ENCODE results near the gene MS4A10. TPM values are rescaled to one million over a fixed set of nuclear protein-coding genes. Genes with fewer than 3 reads are reported as not detected.

MS4A10 gene
- total RNA-seq, 1 experiment from 2014 or later = not detected

DNA sequence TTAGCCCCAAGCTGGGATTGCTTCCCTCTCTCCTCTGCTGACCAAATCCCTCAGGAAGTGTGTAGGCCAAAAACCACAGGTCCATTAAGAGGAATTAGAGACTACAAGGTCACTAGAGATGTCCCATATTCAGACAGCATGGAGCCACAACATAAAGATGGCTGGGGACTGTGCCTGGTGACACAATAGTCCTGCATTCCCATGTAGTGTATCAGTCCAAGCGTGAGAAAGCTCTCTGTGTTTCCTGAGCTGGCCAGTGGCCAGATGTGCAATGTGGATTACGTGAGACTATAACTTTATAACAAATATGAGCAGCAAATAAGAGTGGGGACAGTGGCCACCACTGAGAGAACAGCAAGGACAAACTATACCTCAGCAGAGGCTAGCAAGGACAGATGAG lies 7.6 kb upstream of the MS4A10 start (continued):
- TF ChIP-seq, protein P1, sequence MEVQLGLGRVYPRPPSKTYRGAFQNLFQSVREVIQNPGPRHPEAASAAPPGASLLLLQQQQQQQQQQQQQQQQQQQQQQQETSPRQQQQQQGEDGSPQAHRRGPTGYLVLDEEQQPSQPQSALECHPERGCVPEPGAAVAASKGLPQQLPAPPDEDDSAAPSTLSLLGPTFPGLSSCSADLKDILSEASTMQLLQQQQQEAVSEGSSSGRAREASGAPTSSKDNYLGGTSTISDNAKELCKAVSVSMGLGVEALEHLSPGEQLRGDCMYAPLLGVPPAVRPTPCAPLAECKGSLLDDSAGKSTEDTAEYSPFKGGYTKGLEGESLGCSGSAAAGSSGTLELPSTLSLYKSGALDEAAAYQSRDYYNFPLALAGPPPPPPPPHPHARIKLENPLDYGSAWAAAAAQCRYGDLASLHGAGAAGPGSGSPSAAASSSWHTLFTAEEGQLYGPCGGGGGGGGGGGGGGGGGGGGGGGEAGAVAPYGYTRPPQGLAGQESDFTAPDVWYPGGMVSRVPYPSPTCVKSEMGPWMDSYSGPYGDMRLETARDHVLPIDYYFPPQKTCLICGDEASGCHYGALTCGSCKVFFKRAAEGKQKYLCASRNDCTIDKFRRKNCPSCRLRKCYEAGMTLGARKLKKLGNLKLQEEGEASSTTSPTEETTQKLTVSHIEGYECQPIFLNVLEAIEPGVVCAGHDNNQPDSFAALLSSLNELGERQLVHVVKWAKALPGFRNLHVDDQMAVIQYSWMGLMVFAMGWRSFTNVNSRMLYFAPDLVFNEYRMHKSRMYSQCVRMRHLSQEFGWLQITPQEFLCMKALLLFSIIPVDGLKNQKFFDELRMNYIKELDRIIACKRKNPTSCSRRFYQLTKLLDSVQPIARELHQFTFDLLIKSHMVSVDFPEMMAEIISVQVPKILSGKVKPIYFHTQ (CRISPR knock-in tag; IDR thresholded peaks at IDR 0.05) = no peak
- TF ChIP-seq ZNF671 (CRISPR knock-in tag; IDR thresholded peaks at IDR 0.05) (no peak), ATF1 (CRISPR knock-in tag; IDR thresholded peaks at IDR 0.05) (no peak), GABPB1 (CRISPR knock-in tag; IDR thresholded peaks at IDR 0.05) (no peak), CREB1 (CRISPR knock-in tag; IDR thresholded peaks at IDR 0.05) (no peak), CREM (CRISPR knock-in tag; IDR thresholded peaks at IDR 0.05) (no peak), NR2C2 (CRISPR knock-in tag; IDR thresholded peaks at IDR 0.05) (no peak)
- TF ChIP-seq, protein P2, sequence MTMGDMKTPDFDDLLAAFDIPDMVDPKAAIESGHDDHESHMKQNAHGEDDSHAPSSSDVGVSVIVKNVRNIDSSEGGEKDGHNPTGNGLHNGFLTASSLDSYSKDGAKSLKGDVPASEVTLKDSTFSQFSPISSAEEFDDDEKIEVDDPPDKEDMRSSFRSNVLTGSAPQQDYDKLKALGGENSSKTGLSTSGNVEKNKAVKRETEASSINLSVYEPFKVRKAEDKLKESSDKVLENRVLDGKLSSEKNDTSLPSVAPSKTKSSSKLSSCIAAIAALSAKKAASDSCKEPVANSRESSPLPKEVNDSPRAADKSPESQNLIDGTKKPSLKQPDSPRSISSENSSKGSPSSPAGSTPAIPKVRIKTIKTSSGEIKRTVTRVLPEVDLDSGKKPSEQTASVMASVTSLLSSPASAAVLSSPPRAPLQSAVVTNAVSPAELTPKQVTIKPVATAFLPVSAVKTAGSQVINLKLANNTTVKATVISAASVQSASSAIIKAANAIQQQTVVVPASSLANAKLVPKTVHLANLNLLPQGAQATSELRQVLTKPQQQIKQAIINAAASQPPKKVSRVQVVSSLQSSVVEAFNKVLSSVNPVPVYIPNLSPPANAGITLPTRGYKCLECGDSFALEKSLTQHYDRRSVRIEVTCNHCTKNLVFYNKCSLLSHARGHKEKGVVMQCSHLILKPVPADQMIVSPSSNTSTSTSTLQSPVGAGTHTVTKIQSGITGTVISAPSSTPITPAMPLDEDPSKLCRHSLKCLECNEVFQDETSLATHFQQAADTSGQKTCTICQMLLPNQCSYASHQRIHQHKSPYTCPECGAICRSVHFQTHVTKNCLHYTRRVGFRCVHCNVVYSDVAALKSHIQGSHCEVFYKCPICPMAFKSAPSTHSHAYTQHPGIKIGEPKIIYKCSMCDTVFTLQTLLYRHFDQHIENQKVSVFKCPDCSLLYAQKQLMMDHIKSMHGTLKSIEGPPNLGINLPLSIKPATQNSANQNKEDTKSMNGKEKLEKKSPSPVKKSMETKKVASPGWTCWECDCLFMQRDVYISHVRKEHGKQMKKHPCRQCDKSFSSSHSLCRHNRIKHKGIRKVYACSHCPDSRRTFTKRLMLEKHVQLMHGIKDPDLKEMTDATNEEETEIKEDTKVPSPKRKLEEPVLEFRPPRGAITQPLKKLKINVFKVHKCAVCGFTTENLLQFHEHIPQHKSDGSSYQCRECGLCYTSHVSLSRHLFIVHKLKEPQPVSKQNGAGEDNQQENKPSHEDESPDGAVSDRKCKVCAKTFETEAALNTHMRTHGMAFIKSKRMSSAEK (CRISPR knock-in tag; IDR thresholded peaks at IDR 0.05; ENCODE audit: borderline replicate concordance) = no peak
- TF ChIP-seq, protein P3, sequence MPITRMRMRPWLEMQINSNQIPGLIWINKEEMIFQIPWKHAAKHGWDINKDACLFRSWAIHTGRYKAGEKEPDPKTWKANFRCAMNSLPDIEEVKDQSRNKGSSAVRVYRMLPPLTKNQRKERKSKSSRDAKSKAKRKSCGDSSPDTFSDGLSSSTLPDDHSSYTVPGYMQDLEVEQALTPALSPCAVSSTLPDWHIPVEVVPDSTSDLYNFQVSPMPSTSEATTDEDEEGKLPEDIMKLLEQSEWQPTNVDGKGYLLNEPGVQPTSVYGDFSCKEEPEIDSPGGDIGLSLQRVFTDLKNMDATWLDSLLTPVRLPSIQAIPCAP (CRISPR knock-in tag; IDR thresholded peaks at IDR 0.05) = no peak
- TF ChIP-seq, protein P4, sequence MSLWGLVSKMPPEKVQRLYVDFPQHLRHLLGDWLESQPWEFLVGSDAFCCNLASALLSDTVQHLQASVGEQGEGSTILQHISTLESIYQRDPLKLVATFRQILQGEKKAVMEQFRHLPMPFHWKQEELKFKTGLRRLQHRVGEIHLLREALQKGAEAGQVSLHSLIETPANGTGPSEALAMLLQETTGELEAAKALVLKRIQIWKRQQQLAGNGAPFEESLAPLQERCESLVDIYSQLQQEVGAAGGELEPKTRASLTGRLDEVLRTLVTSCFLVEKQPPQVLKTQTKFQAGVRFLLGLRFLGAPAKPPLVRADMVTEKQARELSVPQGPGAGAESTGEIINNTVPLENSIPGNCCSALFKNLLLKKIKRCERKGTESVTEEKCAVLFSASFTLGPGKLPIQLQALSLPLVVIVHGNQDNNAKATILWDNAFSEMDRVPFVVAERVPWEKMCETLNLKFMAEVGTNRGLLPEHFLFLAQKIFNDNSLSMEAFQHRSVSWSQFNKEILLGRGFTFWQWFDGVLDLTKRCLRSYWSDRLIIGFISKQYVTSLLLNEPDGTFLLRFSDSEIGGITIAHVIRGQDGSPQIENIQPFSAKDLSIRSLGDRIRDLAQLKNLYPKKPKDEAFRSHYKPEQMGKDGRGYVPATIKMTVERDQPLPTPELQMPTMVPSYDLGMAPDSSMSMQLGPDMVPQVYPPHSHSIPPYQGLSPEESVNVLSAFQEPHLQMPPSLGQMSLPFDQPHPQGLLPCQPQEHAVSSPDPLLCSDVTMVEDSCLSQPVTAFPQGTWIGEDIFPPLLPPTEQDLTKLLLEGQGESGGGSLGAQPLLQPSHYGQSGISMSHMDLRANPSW (CRISPR knock-in tag; conservative IDR thresholded peaks at IDR 0.05; ENCODE audit: low read depth) = no peak

DNA sequence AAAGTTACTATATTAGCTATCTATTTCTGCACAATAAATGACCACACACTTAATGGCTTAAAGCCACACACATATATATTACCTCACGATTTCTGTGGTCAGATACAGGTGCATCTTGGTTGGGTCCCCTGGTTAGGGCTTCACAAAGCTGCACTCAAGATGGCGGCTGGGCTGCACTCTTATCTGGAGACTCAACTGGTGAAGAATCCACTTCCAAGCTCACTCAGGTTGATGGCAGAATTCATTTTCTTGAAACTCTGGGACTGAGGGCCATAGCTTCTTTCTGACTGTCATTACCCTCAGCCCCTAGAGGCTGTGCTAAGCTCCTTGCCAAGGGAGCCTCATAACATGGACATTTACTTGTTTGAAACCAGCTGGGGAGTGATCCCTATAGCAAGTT lies 5.1 kb upstream of the MS4A10 start:
- no peaks in the 10 kb centered on the region; the same call in 1 of the 2 replicates for H3K9me3 Mint-ChIP-seq
- POLR2A ChIA-PET = no interaction called here
- no peaks in the 10 kb centered on the region for H3K36me3 Mint-ChIP-seq
- DNase-seq (ENCODE audit: low spot score) = no peak
- H3K27ac Mint-ChIP-seq = no peak overlapping the region
- ATAC-seq = no peak
- peaks cover 7% of the 10 kb centered on the region for H3K4me1 Mint-ChIP-seq
- H3K4me3 Mint-ChIP-seq = no peak overlapping the region
- CTCF ChIA-PET = interaction anchor here (6.1 to 8.9 kb wide), 2 partner anchors 16 to 108 kb away, joined by 76 to 125 read pairs; no protein-coding TSS in a partner anchor
- 0 out of 2 replicates have a peak, but pooled peaks cover under 1% of the 10 kb centered on the region for H3K27me3 Mint-ChIP-seq (ENCODE audit: low read depth)
- no peak for TF ChIP-seq FOXJ3 (CRISPR knock-in tag; IDR thresholded peaks at IDR 0.05; ENCODE audit: borderline replicate concordance)
- no peak for TF ChIP-seq ZNF219 (CRISPR knock-in tag; IDR thresholded peaks at IDR 0.05; ENCODE audit: borderline replicate concordance)

DNA sequence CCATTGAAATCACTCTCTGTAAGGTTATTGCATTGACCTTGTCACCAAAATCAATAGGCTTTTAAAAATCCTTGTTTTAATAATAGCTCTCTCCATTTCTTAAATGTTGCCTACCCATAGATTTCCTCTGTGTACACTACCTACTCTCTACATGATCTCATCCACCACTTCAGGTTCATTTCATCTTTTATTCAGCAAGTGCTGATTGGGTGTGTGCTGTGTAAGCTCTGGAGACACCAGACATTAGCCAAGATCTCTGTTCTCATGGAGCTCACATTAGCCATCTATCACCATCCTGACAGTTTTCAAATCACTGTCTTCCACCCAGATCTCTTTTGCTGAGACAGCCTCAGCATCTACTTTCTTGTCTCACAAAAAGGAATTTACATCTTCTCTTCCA lies 4.4 kb upstream of the MS4A10 start:
- ATAC-seq (no peak), DNase-seq (ENCODE audit: low spot score) (no peak)
- H3K9me3 Mint-ChIP-seq = no peaks in the 10 kb centered on the region; the same call in 1 of the 2 replicates
- H3K27ac Mint-ChIP-seq = no peak overlapping the region
- H3K27me3 Mint-ChIP-seq (ENCODE audit: low read depth) = no peaks in the 10 kb centered on the region
- POLR2A ChIA-PET = no interaction called here
- H3K4me3 Mint-ChIP-seq = no peak overlapping the region
- H3K4me1 Mint-ChIP-seq = peaks cover 4% of the 10 kb centered on the region
- no peaks in the 10 kb centered on the region for H3K36me3 Mint-ChIP-seq
- CTCF ChIA-PET = interaction anchor here (1.4 to 1.6 kb wide), 2 partner anchors 18 to 119 kb away, joined by 3 to 4 read pairs; no protein-coding TSS in a partner anchor
- TF ChIP-seq GTF2I (CRISPR knock-in tag; conservative IDR thresholded peaks at IDR 0.05) (no peak), NFATC4 (CRISPR knock-in tag; IDR thresholded peaks at IDR 0.05) (no peak), ETV6 (CRISPR knock-in tag; IDR thresholded peaks at IDR 0.05) (no peak)
- TF ChIP-seq, protein P5, sequence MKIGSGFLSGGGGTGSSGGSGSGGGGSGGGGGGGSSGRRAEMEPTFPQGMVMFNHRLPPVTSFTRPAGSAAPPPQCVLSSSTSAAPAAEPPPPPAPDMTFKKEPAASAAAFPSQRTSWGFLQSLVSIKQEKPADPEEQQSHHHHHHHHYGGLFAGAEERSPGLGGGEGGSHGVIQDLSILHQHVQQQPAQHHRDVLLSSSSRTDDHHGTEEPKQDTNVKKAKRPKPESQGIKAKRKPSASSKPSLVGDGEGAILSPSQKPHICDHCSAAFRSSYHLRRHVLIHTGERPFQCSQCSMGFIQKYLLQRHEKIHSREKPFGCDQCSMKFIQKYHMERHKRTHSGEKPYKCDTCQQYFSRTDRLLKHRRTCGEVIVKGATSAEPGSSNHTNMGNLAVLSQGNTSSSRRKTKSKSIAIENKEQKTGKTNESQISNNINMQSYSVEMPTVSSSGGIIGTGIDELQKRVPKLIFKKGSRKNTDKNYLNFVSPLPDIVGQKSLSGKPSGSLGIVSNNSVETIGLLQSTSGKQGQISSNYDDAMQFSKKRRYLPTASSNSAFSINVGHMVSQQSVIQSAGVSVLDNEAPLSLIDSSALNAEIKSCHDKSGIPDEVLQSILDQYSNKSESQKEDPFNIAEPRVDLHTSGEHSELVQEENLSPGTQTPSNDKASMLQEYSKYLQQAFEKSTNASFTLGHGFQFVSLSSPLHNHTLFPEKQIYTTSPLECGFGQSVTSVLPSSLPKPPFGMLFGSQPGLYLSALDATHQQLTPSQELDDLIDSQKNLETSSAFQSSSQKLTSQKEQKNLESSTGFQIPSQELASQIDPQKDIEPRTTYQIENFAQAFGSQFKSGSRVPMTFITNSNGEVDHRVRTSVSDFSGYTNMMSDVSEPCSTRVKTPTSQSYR (CRISPR knock-in tag; IDR thresholded peaks at IDR 0.05) = no peak
- TF ChIP-seq, protein P6, sequence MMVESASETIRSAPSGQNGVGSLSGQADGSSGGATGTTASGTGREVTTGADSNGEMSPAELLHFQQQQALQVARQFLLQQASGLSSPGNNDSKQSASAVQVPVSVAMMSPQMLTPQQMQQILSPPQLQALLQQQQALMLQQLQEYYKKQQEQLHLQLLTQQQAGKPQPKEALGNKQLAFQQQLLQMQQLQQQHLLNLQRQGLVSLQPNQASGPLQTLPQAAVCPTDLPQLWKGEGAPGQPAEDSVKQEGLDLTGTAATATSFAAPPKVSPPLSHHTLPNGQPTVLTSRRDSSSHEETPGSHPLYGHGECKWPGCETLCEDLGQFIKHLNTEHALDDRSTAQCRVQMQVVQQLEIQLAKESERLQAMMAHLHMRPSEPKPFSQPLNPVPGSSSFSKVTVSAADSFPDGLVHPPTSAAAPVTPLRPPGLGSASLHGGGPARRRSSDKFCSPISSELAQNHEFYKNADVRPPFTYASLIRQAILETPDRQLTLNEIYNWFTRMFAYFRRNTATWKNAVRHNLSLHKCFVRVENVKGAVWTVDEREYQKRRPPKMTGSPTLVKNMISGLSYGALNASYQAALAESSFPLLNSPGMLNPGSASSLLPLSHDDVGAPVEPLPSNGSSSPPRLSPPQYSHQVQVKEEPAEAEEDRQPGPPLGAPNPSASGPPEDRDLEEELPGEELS (CRISPR knock-in tag; IDR thresholded peaks at IDR 0.05) = no peak

All from WTC11 (cell line).